GM18907 (cell line): ENCODE measurements around the gene PAQR9.

Source experiments
- ATAC-seq: cut with Tn5 transposase; IDR thresholded peaks from one replicate; pipeline ENCODE4 v1.9.1; 2021; ENCODE audit warnings: mild to moderate bottlenecking, moderate library complexity; ENCODE audit not compliant: unreplicated experiment

Gene PAQR9

GRCh38 chr3:142926368-142926944 is 37.0 kb downstream of the PAQR9 start:
- ATAC-seq, result no peak

- ATAC-seq, result no peak
Measured at GRCh38 chr3:142925140-142925539, 38.3 kb downstream of the PAQR9 start.

GRCh38 chr3:142923694-142924093 is 39.8 kb downstream of the PAQR9 start:
- ATAC-seq, result no peak

- no peak for ATAC-seq
Measured at GRCh38 chr3:142916605-142917004, 46.9 kb downstream of the PAQR9 start.

GRCh38 chr3:142915636-142916035 is 47.8 kb downstream of the PAQR9 start:
- ATAC-seq, result no peak

GRCh38 chr3:142914286-142914811 is 49.1 kb downstream of the PAQR9 start:
- ATAC-seq, result no peak

GRCh38 chr3:142913432-142913831 is 50.0 kb downstream of the PAQR9 start:
- ATAC-seq, result no peak

- ATAC-seq, result no peak
Measured at GRCh38 chr3:142912402-142913172, 50.9 kb downstream of the PAQR9 start.
